ENCODE results near the gene RIC3. TPM values are rescaled to one million over a fixed set of nuclear protein-coding genes. Genes with fewer than 3 reads are reported as not detected.

Gene RIC3
- total RNA-seq, 1 donor from 2014 or later = 3.0 TPM

DNA sequence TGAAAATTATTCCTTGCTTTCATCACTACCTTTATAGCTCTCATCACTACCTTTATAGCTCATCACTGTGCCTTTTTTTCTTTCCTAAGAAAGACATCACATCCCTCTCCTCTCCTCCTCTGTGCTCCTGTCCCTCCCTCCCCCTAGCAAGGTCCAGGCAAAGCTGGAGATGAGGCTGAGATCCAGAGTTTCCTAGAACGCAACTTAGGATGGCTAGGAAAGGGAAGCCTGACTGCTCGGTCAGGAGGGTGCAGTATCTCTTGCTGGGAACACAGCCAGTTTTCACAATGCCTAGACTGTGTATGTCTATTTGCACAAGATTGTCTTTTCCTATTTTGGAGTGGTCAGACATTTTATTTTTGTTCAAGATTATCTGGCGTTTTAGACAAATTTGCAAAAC, 63.2 kb downstream of the RIC3 start:
- H4K20me1 ChIP-seq (ENCODE audit: insufficient read depth, low read length) = no peaks in the 10 kb centered on the region

GRCh38 chr11:8105133-8105532, 63.7 kb downstream of the RIC3 start:
- Histone ChIP-seq H2AFZ (ENCODE audit: low read depth, low read length) (no peak overlapping the region), H3K4me3 (ENCODE audit: insufficient read depth, low read depth, low read length) (no peak overlapping the region), H3K4me1 (ENCODE audit: insufficient read depth, low read length) (no peaks in the 10 kb centered on the region), H4K20me1 (ENCODE audit: insufficient read depth, low read length) (no peaks in the 10 kb centered on the region), H3K79me2 (ENCODE audit: insufficient read depth, low read length) (no peaks in the 10 kb centered on the region), H3K36me3 (ENCODE audit: insufficient read depth, low read length) (no peaks in the 10 kb centered on the region), H3K4me2 (ENCODE audit: low read length) (no peak overlapping the region), H3K27ac (ENCODE audit: low read depth, low read length) (no peak overlapping the region), H3K9ac (ENCODE audit: low read length) (no peak overlapping the region), H3K27me3 (ENCODE audit: insufficient read depth, low read length) (no peaks in the 10 kb centered on the region), H3K9me3 (ENCODE audit: insufficient read depth, low read depth, low read length) (no peaks in the 10 kb centered on the region)
- Mint-ChIP-seq H3K27ac (ENCODE audit: unreplicated experiment) (no peak overlapping the region), H3K9me3 (ENCODE audit: unreplicated experiment) (no peaks in the 10 kb centered on the region), H3K36me3 (ENCODE audit: low read depth, unreplicated experiment) (peaks cover 10% of the 10 kb centered on the region), H3K27me3 (ENCODE audit: low read depth, unreplicated experiment) (peaks cover 4% of the 10 kb centered on the region), H3K4me3 (ENCODE audit: unreplicated experiment) (no peak overlapping the region), H3K4me1 (ENCODE audit: low read depth, unreplicated experiment) (peaks cover 3% of the 10 kb centered on the region)
- FAIRE-seq = no peak
- no peak for DNase-seq (ENCODE audit: low read depth)
- TF ChIP-seq CTCF (IDR thresholded peaks at IDR 0.05; ENCODE audit: insufficient read depth, low read depth, low read length) (no peak), EZH2 (IDR thresholded peaks at IDR 0.05; ENCODE audit: insufficient read depth, low read length) (no peak)

More for the DNA sequence above, 63.2 kb downstream of the RIC3 start:
- Histone ChIP-seq H3K9ac (ENCODE audit: low read length) (no peak overlapping the region), H2AFZ (ENCODE audit: low read depth, low read length) (no peak overlapping the region), H3K36me3 (ENCODE audit: insufficient read depth, low read length) (no peaks in the 10 kb centered on the region), H3K27me3 (ENCODE audit: insufficient read depth, low read length) (no peaks in the 10 kb centered on the region), H3K79me2 (ENCODE audit: insufficient read depth, low read length) (no peaks in the 10 kb centered on the region), H3K9me3 (ENCODE audit: insufficient read depth, low read depth, low read length) (no peaks in the 10 kb centered on the region), H3K4me2 (ENCODE audit: low read length) (no peak overlapping the region), H3K4me1 (ENCODE audit: insufficient read depth, low read length) (no peaks in the 10 kb centered on the region), H3K27ac (ENCODE audit: low read depth, low read length) (no peak overlapping the region), H3K4me3 (ENCODE audit: insufficient read depth, low read depth, low read length) (no peak overlapping the region)
- peaks cover 3% of the 10 kb centered on the region for H3K4me1 Mint-ChIP-seq (ENCODE audit: low read depth, unreplicated experiment)
- no peak for TF ChIP-seq EZH2 (IDR thresholded peaks at IDR 0.05; ENCODE audit: insufficient read depth, low read length)
- no peak for TF ChIP-seq CTCF (IDR thresholded peaks at IDR 0.05; ENCODE audit: insufficient read depth, low read depth, low read length)
- no peaks in the 10 kb centered on the region for H3K9me3 Mint-ChIP-seq (ENCODE audit: unreplicated experiment)
- H3K27ac Mint-ChIP-seq (ENCODE audit: unreplicated experiment) = no peak overlapping the region
- no peak overlapping the region for H3K4me3 Mint-ChIP-seq (ENCODE audit: unreplicated experiment)
- DNase-seq (ENCODE audit: low read depth) (no peak), FAIRE-seq (no peak)
- H3K36me3 Mint-ChIP-seq (ENCODE audit: low read depth, unreplicated experiment) = peaks cover 10% of the 10 kb centered on the region
- H3K27me3 Mint-ChIP-seq (ENCODE audit: low read depth, unreplicated experiment) = peaks cover 4% of the 10 kb centered on the region

- no peak for DNase-seq (ENCODE audit: low read depth)
- H3K27me3 Mint-ChIP-seq (ENCODE audit: low read depth, unreplicated experiment) = peaks cover 6% of the 10 kb centered on the region
- Histone ChIP-seq H3K27ac (ENCODE audit: low read depth, low read length) (no peak overlapping the region), H3K9me3 (ENCODE audit: insufficient read depth, low read depth, low read length) (no peaks in the 10 kb centered on the region), H3K4me1 (ENCODE audit: insufficient read depth, low read length) (peaks cover 1% of the 10 kb centered on the region), H3K4me3 (ENCODE audit: insufficient read depth, low read depth, low read length) (no peak overlapping the region), H3K27me3 (ENCODE audit: insufficient read depth, low read length) (no peaks in the 10 kb centered on the region), H3K9ac (ENCODE audit: low read length) (no peak overlapping the region), H3K79me2 (ENCODE audit: insufficient read depth, low read length) (no peaks in the 10 kb centered on the region), H4K20me1 (ENCODE audit: insufficient read depth, low read length) (no peaks in the 10 kb centered on the region), H3K36me3 (ENCODE audit: insufficient read depth, low read length) (no peaks in the 10 kb centered on the region), H3K4me2 (ENCODE audit: low read length) (no peak overlapping the region), H2AFZ (ENCODE audit: low read depth, low read length) (no peak overlapping the region)
- TF ChIP-seq CTCF (IDR thresholded peaks at IDR 0.05; ENCODE audit: insufficient read depth, low read depth, low read length) (no peak), EZH2 (IDR thresholded peaks at IDR 0.05; ENCODE audit: insufficient read depth, low read length) (no peak)
- FAIRE-seq = no peak
- no peaks in the 10 kb centered on the region for H3K9me3 Mint-ChIP-seq (ENCODE audit: unreplicated experiment)
- H3K4me3 Mint-ChIP-seq (ENCODE audit: unreplicated experiment) = no peak overlapping the region
- peaks cover 10% of the 10 kb centered on the region for H3K36me3 Mint-ChIP-seq (ENCODE audit: low read depth, unreplicated experiment)
- H3K4me1 Mint-ChIP-seq (ENCODE audit: low read depth, unreplicated experiment) = peaks cover 5% of the 10 kb centered on the region
- H3K27ac Mint-ChIP-seq (ENCODE audit: unreplicated experiment) = no peak overlapping the region
Measured at GRCh38 chr11:8103909-8104308, 64.9 kb downstream of the RIC3 start.
